ENCODE data around the gene SP100. TPM values are rescaled to one million over a fixed set of nuclear protein-coding genes. Genes with fewer than 3 reads are reported as not detected.
A peak's percentile ranks its signal among the peaks of the same experiment; 100 is the strongest.

Gene SP100
- total RNA-seq, 2 experiments from 2014 or later: 242 to 243 TPM

DNA sequence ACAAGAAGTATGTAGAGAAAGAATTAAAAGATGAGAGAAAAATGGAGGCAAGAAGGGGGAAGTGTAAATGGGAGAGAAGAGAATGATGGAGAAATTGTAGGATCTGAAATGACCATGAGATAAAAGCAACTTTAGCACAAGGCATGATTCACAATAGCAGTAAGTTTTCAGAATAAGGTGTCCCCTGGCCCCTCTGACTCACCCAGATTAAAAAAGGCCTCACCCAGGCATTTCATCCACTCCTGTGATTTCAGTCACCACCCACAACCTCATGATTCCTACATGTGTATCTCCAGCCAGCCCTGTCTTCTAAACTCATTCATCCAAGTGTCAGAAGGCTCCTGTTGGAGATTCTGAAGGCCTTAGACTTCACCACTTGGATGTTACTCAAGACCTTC lies 56.6 kb downstream of the SP100 start:
- Histone ChIP-seq H3K36me3 (ENCODE audit: insufficient read depth, low read length) (peaks cover 58% of the 10 kb centered on the region), H3K4me3 (ENCODE audit: low read length) (no peak overlapping the region), H3K4me1 (ENCODE audit: insufficient read depth, low read length) (peaks cover 16% of the 10 kb centered on the region), H3K27ac (ENCODE audit: low read depth in 1 of 2, low read length in 2 of 2) (peak overlapping the region; percentile 27 to 61), H3K27me3 (ENCODE audit: control insufficient read depth in 1 of 2, insufficient read depth in 2 of 2, low read length in 2 of 2) (no peaks in the 10 kb centered on the region), H3K9me3 (ENCODE audit: control insufficient read depth in 1 of 2, insufficient read depth in 1 of 2, low read length in 2 of 2) (no peaks in the 10 kb centered on the region)
- POLR2A ChIA-PET: interaction anchor here (1.1 to 1.2 kb wide), 2 partner anchors 21 to 138 kb away, joined by 3 read pairs; no protein-coding TSS in a partner anchor
- DNase-seq: peak in 6 of 14 experiments; percentile 4 to 58 (median 29)
- Mint-ChIP-seq H3K4me1 (ENCODE audit: low read depth) (peaks cover 47% of the 10 kb centered on the region), H3K4me3 (no peak overlapping the region), H3K27me3 (no peaks in the 10 kb centered on the region), H3K9me3 (peaks cover 3% of the 10 kb centered on the region), H3K36me3 (ENCODE audit: low read depth) (peaks cover 97% of the 10 kb centered on the region), H3K27ac (peak overlapping the region; percentile 80)
- TF ChIP-seq CTCF (IDR thresholded peaks at IDR 0.05): no peak
- intact Hi-C loops (cut with DNase I, micrococcal nuclease): loop anchor here in 1 of 2 experiments (10.0 kb wide), 1 partner anchor 142 kb away; no protein-coding TSS in a partner anchor
- CTCF ChIA-PET: no interaction called here
- ATAC-seq (ENCODE audit: poor library complexity): peak; percentile 30

DNA sequence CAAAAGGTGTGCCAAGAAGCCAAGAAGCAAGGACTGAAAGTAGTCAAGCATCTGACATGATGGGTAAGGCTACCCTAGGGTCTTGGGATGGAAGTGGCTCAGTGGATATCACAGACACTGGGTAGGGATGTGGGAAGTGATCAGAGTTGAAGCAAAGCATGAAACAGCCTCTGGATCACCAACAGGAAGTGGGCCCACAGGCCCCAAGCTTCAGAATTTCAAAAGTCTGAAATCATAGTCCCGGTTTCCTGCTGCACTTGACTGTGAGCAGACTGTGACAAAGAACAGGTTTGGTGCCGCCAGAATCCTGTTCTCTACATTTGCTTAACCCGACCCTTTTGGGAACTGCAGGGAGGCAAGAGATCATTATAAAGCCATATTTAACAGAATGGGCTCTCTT lies 57.4 kb downstream of the SP100 start:
- ChIA-PET CTCF (interaction anchor here (1.3 kb wide), 1 partner anchor 313 kb away, joined by 4 read pairs; no protein-coding TSS in a partner anchor), POLR2A (interaction anchor here (0.7 to 1.2 kb wide), 4 partner anchors 22 to 579 kb away, joined by 3 read pairs; no protein-coding TSS in a partner anchor)
- Mint-ChIP-seq H3K27me3 (no peaks in the 10 kb centered on the region), H3K36me3 (ENCODE audit: low read depth) (peaks cover 97% of the 10 kb centered on the region), H3K9me3 (peaks cover 3% of the 10 kb centered on the region), H3K4me3 (peak overlapping the region; percentile 14), H3K4me1 (ENCODE audit: low read depth) (peaks cover 47% of the 10 kb centered on the region), H3K27ac (peak overlapping the region; percentile 80)
- TF ChIP-seq CTCF (IDR thresholded peaks at IDR 0.05): no peak
- Histone ChIP-seq H3K36me3 (ENCODE audit: insufficient read depth, low read length) (peaks cover 52% of the 10 kb centered on the region), H3K4me1 (ENCODE audit: insufficient read depth, low read length) (peaks cover 16% of the 10 kb centered on the region), H3K4me3 (ENCODE audit: low read length) (no peak overlapping the region), H3K27ac (ENCODE audit: low read depth in 1 of 2, low read length in 2 of 2) (peak overlapping the region; percentile 27 to 61), H3K9me3 (ENCODE audit: control insufficient read depth in 1 of 2, insufficient read depth in 1 of 2, low read length in 2 of 2) (no peaks in the 10 kb centered on the region), H3K27me3 (ENCODE audit: control insufficient read depth in 1 of 2, insufficient read depth in 2 of 2, low read length in 2 of 2) (no peaks in the 10 kb centered on the region)
- DNase-seq (peak in 8 of 14 experiments; percentile 4 to 60 (median 20)), ATAC-seq (ENCODE audit: poor library complexity) (peak; percentile 70)
- intact Hi-C loops (cut with DNase I, micrococcal nuclease): loop anchor here in 1 of 2 experiments (10.0 kb wide), 1 partner anchor 141 kb away; no protein-coding TSS in a partner anchor

- Mint-ChIP-seq H3K27ac (peak overlapping the region; percentile 61), H3K4me1 (ENCODE audit: low read depth) (peaks cover 47% of the 10 kb centered on the region), H3K36me3 (ENCODE audit: low read depth) (peaks cover 97% of the 10 kb centered on the region), H3K4me3 (no peak overlapping the region), H3K27me3 (no peaks in the 10 kb centered on the region), H3K9me3 (peaks cover 3% of the 10 kb centered on the region)
- Histone ChIP-seq H3K9me3 (ENCODE audit: control insufficient read depth in 1 of 2, insufficient read depth in 1 of 2, low read length in 2 of 2) (no peaks in the 10 kb centered on the region), H3K27ac (ENCODE audit: low read depth in 1 of 2, low read length in 2 of 2) (no peak overlapping the region), H3K36me3 (ENCODE audit: insufficient read depth, low read length) (peaks cover 47% of the 10 kb centered on the region), H3K4me3 (ENCODE audit: low read length) (no peak overlapping the region), H3K4me1 (ENCODE audit: insufficient read depth, low read length) (peaks cover 16% of the 10 kb centered on the region), H3K27me3 (ENCODE audit: control insufficient read depth in 1 of 2, insufficient read depth in 2 of 2, low read length in 2 of 2) (no peaks in the 10 kb centered on the region)
- TF ChIP-seq CTCF (IDR thresholded peaks at IDR 0.05): no peak
- intact Hi-C loops (cut with DNase I, micrococcal nuclease): loop anchor here in 1 of 2 experiments (10.0 kb wide), 1 partner anchor 140 kb away; no protein-coding TSS in a partner anchor
- ATAC-seq (ENCODE audit: poor library complexity) (no peak), DNase-seq (no peak)
- CTCF ChIA-PET: no interaction called here
- POLR2A ChIA-PET: no interaction called here
Measured at GRCh38 chr2:230475143-230475542, 59.1 kb downstream of the SP100 start.
